CD4-positive, alpha-beta T cell treated with Interleukin-6 at 100 ng/mL for 8 hours (primary cell): ENCODE measurements around the gene MACROD2.
"Not testable (repeated sequence)": the region's sequence is repeated elsewhere in the genome, so short reads cannot be mapped to it uniquely, and the experiment has no call there.

Experiments
- DNase-seq: peaks from one replicate; pipeline ENCODE4 v3.0.0-alpha.2; 2020; ENCODE audit warnings: mixed read lengths, low spot score

MACROD2 gene

DNA sequence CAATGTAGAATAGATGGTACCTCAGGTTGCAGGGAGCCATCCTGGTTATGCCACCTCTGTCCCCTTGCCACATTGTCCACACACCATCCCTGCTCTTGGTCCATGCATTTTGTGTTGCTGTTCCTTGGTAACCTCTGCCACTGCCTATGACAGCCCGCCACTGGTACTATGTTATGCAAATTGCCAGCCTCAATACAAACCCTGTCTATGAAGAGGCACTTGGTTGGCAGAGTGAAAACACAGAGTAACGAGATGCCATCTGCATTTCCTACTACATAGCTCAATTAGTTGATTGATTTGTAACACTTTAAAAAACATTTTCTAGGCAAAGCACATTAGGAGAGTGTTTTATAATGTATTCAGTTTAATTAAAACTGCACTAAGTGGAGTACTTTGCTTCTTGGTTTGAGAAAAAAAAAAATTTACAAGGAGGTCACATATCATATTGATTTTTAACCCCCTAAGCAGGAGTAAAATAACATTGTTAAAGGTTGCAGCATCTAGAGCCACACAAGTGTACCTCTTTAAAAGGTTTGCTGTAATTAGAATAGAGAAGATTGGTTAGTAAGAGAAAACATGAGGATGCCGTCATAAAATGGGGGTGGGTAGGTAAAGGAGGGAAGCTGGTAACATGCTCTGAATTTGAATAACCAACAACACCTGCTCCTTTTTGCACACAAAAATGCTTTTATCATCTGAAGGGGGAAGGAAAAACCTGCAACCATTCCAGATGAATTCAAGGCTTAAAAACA lies 1760.9 kb downstream of the MACROD2 start:
- DNase-seq = no peak

DNA sequence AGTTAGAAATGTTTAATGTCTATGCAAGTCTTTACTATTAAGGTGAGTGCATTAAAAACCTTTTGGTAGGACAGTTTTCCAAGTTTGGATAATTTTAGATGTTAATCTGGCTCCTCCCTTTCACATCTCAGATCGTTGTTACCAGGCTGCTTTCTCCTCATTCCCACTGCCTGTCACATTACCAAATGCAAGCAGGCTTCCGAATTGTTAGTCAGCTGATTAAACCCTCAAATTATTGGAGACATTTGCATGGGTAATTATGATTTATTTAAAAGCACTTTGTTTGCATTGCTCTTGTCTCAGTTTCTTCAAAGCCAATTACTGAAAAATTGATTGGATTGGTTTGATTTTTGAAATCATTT lies 1761.4 kb downstream of the MACROD2 start:
- DNase-seq = no peak

DNA sequence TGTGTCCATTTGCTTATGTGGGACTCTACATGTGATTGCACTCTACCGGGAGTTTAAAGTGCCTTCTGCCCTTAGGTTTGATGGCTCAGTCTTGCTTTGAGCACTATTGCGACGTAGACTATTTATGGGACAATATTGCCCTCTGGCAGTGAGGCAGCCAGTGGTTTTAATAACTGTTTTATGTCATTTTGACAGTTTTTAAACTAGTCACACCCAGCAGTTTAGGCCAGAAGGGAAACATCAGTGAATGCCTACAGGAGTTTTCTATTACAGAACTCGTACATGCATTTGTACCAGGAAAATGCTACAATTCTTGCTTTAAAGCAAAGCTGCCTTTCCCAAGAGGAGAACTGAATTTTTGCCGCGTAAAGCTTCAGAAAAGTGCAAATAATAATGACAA lies 1764.3 kb downstream of the MACROD2 start:
- no peak for DNase-seq

DNA sequence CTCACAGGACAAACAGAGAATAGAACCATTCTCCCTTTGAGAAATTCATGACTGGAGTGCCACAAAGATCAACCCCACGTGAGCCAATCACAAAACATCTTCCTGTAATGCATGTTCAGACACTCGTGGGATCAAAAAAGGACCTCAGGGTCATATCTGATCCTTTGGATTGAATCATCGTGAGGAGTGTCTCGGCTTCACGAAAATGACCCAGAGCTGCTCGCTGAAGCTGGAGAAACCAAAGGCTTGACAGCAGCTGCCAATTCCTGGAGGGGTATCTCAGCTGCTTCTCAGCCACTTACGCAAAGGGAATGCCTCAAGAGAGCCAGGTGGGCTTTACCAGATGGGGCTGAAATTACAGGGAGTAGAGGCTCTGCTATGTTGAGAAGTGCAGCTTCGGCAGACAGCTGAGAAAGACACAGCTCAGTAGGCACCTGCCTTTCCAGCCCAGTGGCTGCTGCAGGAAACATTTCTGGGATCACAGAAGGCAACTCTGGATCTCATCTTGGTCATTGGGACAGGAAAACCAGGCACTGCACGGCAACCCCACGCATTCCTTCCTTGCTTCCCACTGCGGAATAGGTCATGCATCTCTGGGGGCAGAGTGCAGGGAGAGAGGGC lies 1764.8 kb downstream of the MACROD2 start:
- no peak for DNase-seq

DNA sequence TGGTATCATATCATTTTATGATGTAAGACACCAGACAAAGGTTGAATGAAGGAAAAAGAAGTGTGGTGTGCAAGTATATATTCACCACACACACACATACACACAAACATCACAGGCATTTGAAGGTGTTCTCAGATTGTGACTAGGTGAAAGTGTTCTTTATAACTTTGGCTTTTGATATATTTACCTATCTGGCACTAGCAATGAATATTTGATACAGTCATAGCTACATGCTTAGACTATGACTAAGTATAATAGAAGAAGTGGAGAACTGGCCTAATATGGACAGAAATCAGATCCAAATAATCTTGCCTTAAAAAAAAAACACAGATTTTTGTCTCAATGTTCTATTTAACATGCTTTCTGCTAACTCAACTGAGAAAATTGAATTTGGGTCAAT lies 1768.0 kb downstream of the MACROD2 start:
- DNase-seq = no peak

DNA sequence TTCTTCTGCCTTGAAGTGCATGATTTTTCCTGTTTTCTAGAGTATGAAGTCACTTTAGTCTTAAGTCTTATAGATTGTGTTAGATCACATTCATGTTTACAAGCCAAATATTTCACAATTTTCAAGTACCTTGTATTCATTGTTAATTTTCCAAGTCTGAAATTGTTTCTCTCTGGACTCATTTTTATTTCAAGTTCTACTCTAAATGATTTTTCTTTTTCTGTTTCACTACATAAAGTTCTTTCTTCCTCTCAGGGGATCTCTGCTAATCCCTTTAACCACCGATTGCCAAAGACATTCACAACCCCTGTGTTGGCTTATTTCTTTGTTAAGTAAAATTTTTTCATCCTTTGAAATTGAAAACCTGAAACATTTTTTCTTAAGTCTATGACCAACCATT lies 1772.3 kb downstream of the MACROD2 start:
- no peak for DNase-seq

DNA sequence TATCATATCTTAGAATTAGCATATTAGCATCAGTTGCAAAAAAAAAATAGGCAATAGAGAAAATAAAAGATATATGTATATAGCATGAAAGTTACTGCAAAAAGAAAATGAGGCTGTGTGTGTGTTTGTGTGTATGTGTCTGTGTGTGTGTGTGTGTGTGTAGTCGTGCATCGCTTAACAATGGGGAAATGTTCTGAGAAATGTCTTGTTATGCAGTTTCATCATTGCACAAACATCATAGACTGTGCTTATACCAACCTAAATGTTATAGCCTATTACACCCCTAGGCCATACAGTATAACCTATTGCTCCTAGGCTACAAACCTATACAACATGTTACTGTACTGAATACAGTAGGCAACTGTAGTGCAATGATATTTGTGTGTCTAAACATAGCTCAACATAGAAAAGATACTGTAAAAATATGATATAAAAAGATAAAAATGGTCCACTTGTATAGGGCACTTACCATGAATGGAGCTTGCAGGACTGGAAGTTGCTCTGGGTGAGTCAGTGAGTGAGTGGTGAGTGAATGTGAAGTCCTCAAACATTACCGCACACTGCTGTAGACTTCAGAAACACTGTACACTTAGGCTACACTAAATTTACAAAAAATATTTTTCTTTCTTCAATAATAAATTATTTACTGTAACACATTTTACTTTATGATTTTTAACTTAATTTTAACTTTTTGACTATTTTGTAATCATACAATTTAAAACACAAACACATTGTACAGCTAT lies 1772.9 kb downstream of the MACROD2 start:
- no peak for DNase-seq

DNA sequence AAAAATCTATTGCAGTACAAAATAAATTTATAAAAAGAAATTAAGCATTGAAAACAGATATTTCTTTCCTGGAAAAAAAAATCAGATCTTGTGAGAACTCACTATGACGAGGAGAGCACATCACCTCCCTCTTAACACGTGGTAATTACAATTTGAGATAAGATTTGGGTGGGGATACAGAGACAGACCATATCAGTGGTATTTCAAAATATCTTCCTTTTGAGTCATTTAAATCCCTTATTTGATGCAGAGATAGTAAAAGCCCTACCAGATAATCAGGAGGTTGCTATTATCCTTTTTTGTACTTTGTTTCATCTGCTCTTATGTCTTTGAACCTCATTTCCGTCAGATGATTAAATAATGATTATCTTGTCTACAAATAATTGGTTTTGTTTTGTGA lies 1777.5 kb downstream of the MACROD2 start:
- no peak for DNase-seq

DNA sequence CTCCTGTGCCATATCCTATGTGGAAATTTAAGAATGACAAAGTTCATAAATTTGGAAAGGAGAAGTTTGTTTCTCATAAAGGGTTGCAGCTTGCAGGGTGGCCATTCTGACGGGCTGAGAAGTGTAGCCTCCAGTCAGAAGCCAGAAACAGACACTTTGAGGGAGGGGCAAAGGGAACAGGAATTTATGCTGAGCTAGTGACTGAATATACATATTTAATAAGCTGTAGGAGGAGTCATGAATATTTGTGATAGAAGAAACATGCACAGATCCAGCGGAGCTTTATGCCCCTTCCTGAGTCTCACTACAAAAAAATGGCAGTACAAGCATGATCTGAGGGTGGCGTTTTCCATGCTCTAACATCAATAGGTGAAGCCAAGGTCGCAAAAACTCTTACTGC lies 1779.6 kb downstream of the MACROD2 start:
- no peak for DNase-seq

DNA sequence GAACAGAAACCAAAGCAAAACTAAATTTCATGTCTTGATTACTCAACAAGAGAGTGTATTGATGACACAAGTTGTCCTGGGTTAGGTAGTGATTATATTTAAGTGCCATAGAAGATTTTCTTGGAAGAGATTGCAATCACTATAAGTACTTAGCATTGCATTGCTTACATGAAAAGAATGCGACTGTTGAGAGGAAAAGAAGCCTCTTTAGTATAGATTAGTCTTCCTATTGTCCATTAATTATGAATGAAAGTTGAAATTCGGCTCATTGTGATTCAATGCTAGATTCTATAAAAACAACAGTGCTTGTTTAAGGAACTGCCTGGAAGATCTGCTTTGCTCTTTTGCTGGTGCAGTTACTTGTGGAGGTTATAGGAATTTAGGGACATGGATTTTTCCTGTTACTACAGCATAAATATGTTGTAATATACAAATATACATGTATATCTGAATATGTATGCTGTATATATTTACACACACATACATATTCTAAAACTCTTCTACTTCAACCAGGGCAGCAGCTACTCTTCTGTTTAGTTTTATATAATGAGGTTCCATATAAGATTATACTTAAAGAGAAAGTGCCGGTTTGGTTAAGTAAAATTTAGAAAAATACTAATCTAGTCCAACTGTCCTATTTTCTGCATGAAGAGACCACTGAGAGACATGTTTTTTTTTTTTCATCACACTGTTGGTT lies 1781.6 kb downstream of the MACROD2 start:
- no peak for DNase-seq

DNA sequence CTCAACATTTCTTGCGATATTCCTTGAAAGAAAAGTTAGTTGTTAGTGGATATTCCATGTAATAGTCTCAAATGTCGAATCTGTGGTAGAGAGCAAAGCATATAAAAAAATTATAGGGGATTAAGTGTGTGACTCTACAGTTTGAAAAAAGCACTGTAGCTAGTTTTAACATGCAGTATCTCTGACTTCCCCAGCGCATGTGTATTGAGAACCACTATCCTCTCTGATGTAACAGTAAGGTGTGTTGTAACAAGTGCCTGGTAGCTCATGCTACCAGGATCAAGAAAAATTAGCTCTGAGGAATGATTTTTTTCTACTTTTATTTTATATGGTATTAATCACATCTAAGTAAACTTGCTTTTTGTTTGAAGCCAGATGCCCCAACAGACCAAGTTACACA lies 1788.7 kb downstream of the MACROD2 start:
- DNase-seq = no peak

DNA sequence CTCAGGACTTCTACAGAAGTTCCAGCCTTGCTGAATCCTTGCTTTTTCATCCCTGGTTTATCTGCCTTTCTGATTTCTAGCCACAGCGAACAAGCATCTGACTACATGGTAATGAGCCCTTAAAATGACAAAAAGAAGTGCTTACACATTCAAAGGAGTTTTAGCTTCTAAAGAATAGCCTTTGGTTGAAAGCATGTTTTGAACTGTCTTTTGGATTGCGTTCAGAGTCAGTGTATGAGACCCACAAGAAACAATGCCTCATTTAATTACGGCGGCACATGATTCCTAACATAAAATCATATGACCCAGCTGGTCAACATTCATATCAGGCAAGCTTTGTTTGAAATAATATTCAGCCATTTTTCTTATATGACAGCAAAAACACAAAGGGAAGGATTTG lies 1793.8 kb downstream of the MACROD2 start:
- DNase-seq = no peak

DNA sequence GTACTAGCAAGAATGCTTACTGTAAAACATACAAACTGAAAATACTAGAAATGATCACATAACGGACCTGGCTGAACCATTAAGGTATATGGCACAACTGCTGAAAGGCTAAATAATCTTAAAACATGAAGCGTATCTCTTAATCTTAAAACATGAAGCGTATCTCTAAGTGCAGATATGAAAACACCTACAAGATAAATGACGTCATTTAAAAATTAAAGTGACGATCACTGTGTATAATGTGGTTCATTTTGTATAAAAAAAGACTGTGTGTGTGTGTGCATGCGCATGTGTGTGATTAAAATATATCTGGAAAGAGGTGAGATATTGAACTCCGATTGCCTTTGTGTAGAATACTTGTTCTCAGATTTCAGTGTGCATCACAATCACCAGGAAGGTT lies 1797.5 kb downstream of the MACROD2 start:
- DNase-seq = no peak

DNA sequence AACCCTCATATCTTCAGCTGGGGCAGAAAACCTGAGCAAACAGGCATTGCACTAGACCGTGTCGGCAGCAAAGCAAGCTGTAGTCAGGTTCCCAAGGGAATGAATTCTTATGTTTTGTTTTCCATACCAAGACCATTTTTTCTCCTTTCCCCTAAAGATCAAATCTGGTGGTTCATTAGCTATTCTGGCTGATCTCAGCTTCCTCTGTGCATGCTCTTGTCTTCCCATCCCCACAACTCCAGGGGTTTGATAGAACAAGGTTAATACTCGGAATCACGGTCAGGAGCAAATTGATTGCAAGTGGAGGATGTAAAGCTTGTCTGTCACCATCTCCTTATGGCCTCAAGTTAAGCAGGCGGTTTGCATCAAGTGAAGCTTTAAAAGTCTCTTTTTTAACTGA lies 1799.1 kb downstream of the MACROD2 start:
- no peak for DNase-seq

DNA sequence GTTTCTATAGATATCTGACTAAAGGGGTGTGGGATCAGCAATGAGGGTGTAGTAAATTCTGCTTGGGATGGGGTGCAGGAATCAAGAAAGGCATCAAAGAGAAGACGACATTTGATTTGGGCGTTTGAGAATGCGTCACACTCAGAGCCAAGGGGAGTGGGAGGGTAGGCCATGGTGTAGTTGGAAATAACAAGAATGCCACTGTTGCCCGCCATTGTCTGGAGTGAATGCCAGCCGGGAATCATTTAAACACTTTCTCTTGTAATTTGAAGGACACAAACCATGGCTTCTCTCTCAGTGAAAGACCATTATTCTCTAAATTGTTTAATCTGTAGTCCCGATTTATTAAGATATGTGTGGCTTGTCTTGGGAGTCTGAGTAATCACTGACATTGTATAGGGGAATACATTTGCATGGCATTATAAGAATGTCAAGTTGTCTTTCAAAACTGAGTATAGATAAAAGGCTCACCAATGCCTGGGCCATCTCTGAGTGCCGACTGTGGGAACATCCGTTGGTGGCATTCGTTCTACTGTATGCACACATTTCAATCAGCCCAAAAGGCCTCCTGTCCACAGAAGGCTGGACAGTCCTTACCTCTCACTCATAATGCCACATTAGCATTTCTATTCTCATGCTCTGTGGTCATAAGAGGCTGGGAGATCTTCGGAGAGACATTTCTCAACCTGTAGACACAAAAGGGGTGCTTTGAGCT lies 1800.1 kb downstream of the MACROD2 start:
- no peak for DNase-seq

DNA sequence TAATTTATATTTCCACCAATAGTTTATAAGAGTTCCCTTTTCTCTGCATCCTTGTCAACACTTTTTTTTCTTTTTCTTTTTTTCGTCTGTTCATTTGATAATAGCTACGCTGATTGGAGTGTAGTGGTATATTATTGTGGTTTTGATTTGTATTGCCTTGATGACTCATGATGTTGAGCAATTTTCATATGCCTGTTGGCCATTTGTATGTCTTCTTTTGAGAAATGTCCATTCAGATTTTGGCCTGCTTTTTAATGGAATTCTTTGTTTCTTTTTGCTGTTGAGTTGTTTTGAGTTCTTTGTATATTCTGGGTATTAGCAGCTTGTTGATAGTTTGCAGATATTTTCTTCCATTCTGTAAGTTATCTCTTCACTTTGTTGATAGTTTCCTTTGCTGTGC lies 1804.6 kb downstream of the MACROD2 start:
- no peak for DNase-seq

DNA sequence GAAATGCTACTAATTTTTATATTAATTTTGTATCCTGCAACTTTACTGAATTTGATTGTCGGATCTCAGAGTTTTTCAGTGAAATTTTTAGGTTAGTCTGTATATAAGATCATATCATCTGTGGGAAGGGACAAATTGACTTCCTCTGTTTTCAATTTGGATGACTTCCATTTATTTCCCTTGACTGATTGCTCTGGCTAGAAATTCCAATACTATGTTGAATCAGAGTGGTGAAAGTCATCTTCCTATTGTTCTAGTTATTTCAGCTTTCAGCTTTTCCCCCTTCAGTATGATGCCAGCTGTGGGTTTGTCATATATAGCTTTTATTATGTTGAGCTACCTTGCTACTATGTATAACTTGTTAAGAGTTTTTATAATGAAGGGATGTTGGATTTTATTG lies 1806.7 kb downstream of the MACROD2 start:
- DNase-seq = no peak

DNA sequence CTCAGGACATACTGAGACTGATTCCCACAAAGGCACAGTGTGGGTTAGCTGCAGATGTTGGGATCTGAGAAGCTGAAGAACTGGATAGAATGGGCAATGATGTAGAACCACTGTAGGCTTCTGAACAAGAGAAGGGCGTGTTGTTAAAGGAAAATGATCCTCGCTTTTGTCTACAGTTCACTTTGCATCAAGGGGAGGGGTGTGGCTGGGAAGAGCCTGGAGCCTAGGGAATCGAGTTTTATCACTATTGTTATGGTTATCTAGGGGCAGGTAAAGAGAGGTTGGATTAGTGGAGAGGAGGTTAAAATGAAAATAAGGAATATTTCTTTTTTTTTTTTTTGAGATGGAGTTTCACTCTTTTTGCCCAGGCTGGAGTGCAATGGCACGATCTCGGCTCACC lies 1809.8 kb downstream of the MACROD2 start:
- DNase-seq = no peak

DNA sequence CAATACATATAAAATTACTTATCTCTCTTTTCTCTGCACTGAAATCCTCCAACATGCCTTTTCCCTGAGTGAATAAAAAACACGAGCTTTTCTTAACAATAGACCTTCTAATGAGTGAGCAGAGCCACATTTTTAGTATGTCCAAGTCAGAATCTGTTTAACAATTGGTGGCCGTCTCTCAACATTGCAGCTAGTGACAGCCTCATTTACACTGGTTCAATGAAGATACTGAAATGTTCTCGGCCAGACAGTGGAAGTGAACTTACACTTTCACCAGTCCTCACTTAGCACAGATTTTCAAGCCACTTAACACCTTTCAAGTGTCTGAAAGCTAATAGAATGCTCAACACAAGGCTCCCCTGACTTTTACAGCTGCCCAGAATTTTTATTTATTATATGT lies 1810.8 kb downstream of the MACROD2 start:
- no peak for DNase-seq

DNA sequence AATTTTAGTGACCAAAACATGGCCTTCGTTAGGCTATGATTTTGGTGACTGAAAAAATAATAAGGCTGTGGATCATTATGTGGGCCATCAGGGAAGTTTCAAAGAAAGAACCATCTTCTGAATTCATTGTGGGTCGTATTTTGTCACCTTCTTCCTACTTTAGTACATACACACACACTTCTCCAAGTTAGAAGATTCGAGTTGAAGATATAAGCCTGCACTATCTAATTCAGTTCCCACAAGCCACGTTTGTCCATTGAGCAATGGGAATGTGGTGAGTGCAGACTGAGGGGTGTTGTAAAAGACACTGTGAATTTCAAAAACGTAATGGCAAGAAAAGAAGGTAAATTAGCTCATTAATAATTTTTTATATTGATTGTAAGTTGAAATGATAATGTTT lies 1812.0 kb downstream of the MACROD2 start:
- DNase-seq = no peak

DNA sequence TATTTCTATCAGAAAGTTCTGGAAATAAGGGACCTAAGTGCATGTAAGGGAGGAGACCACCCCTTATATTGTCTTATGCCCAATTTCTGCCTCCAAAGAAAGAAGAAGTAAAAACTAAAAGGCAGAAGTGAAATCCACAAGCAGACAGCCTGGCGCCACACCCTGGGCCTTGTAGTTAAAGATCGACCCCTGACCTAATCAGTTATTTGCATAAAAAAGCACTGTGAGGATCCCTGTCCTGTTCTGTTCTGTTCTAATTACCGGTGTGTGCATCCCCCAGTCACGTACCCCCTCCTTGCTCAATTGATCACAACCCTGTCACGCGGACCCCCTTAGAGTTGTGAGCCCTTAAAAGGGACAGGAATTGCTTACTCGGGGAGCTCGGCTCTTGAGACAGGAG lies 1812.5 kb downstream of the MACROD2 start:
- not testable (repeated sequence) for DNase-seq

DNA sequence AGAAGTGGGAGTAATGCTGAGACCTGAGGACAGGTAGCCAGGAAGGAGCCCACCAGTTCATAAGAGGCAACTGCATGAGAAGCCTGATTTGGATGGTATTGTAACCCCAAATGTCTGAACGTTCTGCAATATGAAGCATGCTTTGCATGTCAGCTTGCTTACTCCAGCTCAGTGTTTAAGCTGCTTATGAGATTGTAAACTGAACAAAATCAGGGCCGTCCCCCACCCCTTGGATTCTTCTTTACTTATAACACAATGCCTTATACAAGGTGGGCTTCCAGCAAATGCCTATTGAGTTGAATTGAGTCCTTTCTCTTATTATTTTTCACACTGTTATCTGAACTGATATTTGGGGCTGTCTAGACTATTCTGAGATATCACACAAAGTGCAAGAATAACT lies 1816.6 kb downstream of the MACROD2 start:
- DNase-seq = no peak
